WTC11 (cell line): ENCODE data around the gene FCN1. TPM values are rescaled to one million over a fixed set of nuclear protein-coding genes. Genes with fewer than 3 reads are reported as not detected.

Experiments
- ATAC-seq: fragments of 200-7000 bp; cut with Tn5 transposase; 2 replicates; pipeline ENCODE4 v1.10.0; 2021; ENCODE audit warnings: mild to moderate bottlenecking, moderate library complexity
- CTCF ChIA-PET: fragments of 300-600 bp; sonication (Branson Sonifier 250); formaldehyde crosslinking; loops from one replicate; lab custom pipeline; 2021; ENCODE audit warnings: antibody characterized with exemption; lab: Charles Lee
- POLR2A ChIA-PET: fragments of 350-600 bp; sonication (Branson Sonifier 250); formaldehyde crosslinking; loops from one replicate; lab custom pipeline; 2021; ENCODE audit warnings: antibody characterized with exemption; lab: Charles Lee
- DNase-seq: peaks from one replicate; pipeline ENCODE4 v3.0.0; 2021; ENCODE audit warnings: low spot score
- H3K27ac Mint-ChIP-seq: 2 replicates; pipeline ENCODE4 v1.8.0; 2021; ENCODE audit warnings: mixed read lengths
- H3K27me3 Mint-ChIP-seq: 2 replicates; pipeline ENCODE4 v1.8.0; 2021; ENCODE audit warnings: low read depth, mild to moderate bottlenecking, moderate library complexity, mixed read lengths
- H3K36me3 Mint-ChIP-seq: 2 replicates; pipeline ENCODE4 v1.8.0; 2021; ENCODE audit warnings: mixed read lengths
- H3K4me1 Mint-ChIP-seq: 2 replicates; pipeline ENCODE4 v1.8.0; 2022; ENCODE audit warnings: mixed read lengths
- H3K4me3 Mint-ChIP-seq: 2 replicates; pipeline ENCODE4 v1.8.0; 2021; ENCODE audit warnings: mild to moderate bottlenecking, moderate library complexity, mixed read lengths
- H3K9me3 Mint-ChIP-seq: 2 replicates; pipeline ENCODE4 v1.8.0; 2021; ENCODE audit warnings: mixed read lengths
- ARID4B ChIP-seq: sonication (generic); formaldehyde crosslinking; IDR thresholded peaks from 2 replicates; pipeline ENCODE4 v1.8.0; 2023; ENCODE audit warnings: missing genetic modification reagents, mild to moderate bottlenecking, borderline replicate concordance
- ATF2 ChIP-seq: sonication (generic); formaldehyde crosslinking; IDR thresholded peaks from 2 replicates; pipeline ENCODE4 v1.8.1; 2022; ENCODE audit warnings: low read depth, missing genetic modification reagents, borderline replicate concordance
- CBFB ChIP-seq: sonication (generic); formaldehyde crosslinking; IDR thresholded peaks from 2 replicates; pipeline ENCODE4 v1.8.1; 2022; ENCODE audit warnings: mild to moderate bottlenecking, low read depth, missing genetic modification reagents
- CDX4 ChIP-seq: fragments of 250-450 bp; sonication (Bioruptor Pico); IDR thresholded peaks from 2 replicates; pipeline ENCODE4 v1.9.0; 2021; ENCODE audit warnings: moderate library complexity, mild to moderate bottlenecking, inconsistent platforms, borderline replicate concordance
- FOXP1 ChIP-seq: sonication (generic); formaldehyde crosslinking; IDR thresholded peaks from 2 replicates; pipeline ENCODE4 v1.8.0; 2022; ENCODE audit warnings: missing genetic modification reagents, mild to moderate bottlenecking, moderate library complexity, borderline replicate concordance
- GRHL2 ChIP-seq: fragments of 250-450 bp; sonication (Bioruptor Pico); IDR thresholded peaks from 2 replicates; pipeline ENCODE4 v1.8.0; 2022; ENCODE audit warnings: mild to moderate bottlenecking, moderate library complexity; ENCODE audit not compliant: insufficient replicate concordance, severe bottlenecking
- IRF1 ChIP-seq: sonication (generic); formaldehyde crosslinking; IDR thresholded peaks from 2 replicates; pipeline ENCODE4 v1.8.0; 2023; ENCODE audit warnings: missing genetic modification reagents
- JAZF1 ChIP-seq: fragments of 250-450 bp; sonication (Bioruptor Pico); IDR thresholded peaks from 2 replicates; pipeline ENCODE4 v1.9.0; 2021; ENCODE audit warnings: moderate library complexity, mild to moderate bottlenecking, inconsistent platforms
- PREB ChIP-seq: sonication (generic); formaldehyde crosslinking; IDR thresholded peaks from 2 replicates; pipeline ENCODE4 v1.8.1; 2022; ENCODE audit warnings: mild to moderate bottlenecking, missing genetic modification reagents, moderate library complexity, borderline replicate concordance
- RELA ChIP-seq: sonication (generic); formaldehyde crosslinking; IDR thresholded peaks from 2 replicates; pipeline ENCODE4 v1.8.1; 2022; ENCODE audit warnings: missing genetic modification reagents, mild to moderate bottlenecking, borderline replicate concordance
- SMAD4 ChIP-seq: sonication (generic); formaldehyde crosslinking; IDR thresholded peaks from 2 replicates; pipeline ENCODE4 v1.8.0; 2022; ENCODE audit warnings: mild to moderate bottlenecking, missing genetic modification reagents
- SP1 ChIP-seq: sonication (generic); formaldehyde crosslinking; conservative IDR thresholded peaks from 2 replicates; pipeline ENCODE4 v1.8.1; 2022; ENCODE audit warnings: missing genetic modification reagents
- USF1 ChIP-seq: sonication (generic); formaldehyde crosslinking; IDR thresholded peaks from 2 replicates; pipeline ENCODE4 v1.8.0; 2022; ENCODE audit warnings: mild to moderate bottlenecking, missing genetic modification reagents
- ZMAT4 ChIP-seq: fragments of 250-450 bp; sonication (Bioruptor Pico); IDR thresholded peaks from 2 replicates; pipeline ENCODE4 v1.9.0; 2021; ENCODE audit warnings: mild to moderate bottlenecking
- ZNF138 ChIP-seq: sonication (generic); formaldehyde crosslinking; conservative IDR thresholded peaks from 2 replicates; pipeline ENCODE4 v1.8.1; 2022; ENCODE audit warnings: mild to moderate bottlenecking, moderate library complexity, missing genetic modification reagents
- ZNF219 ChIP-seq: sonication (generic); formaldehyde crosslinking; IDR thresholded peaks from 2 replicates; pipeline ENCODE4 v1.8.0; 2023; ENCODE audit warnings: missing genetic modification reagents, mild to moderate bottlenecking, borderline replicate concordance
- ZNF263 ChIP-seq: sonication (generic); formaldehyde crosslinking; IDR thresholded peaks from 2 replicates; pipeline ENCODE4 v1.8.1; 2022; ENCODE audit warnings: low read depth, mild to moderate bottlenecking, moderate library complexity, missing genetic modification reagents
- ZNF423 ChIP-seq: fragments of 250-450 bp; sonication (Bioruptor Pico); IDR thresholded peaks from 2 replicates; pipeline ENCODE4 v2.1.2; 2022; ENCODE audit warnings: mild to moderate bottlenecking, moderate library complexity
- ZNF671 ChIP-seq: fragments of 250-450 bp; sonication (Bioruptor Pico); IDR thresholded peaks from 2 replicates; pipeline ENCODE4 v1.8.0; 2021; ENCODE audit warnings: mild to moderate bottlenecking
- total RNA-seq: library from RNA; stranded (reverse); gene quantifications from 3 replicates; pipeline ENCODE4 v1.2.3, GENCODE V29; 2021

Gene FCN1
- total RNA-seq, 1 experiment from 2014 or later = not detected

- Mint-ChIP-seq H3K36me3 (no peaks in the 10 kb centered on the region), H3K27me3 (no peaks in the 10 kb centered on the region), H3K4me3 (no peak overlapping the region), H3K27ac (no peak overlapping the region), H3K4me1 (no peaks in the 10 kb centered on the region), H3K9me3 (no peaks in the 10 kb centered on the region)
- ChIA-PET POLR2A (no interaction called here), CTCF (no interaction called here)
- DNase-seq (peak; percentile 5), ATAC-seq (no peak)
- TF ChIP-seq ATF2 (CRISPR knock-in tag) = no peak
- no peak for TF ChIP-seq JAZF1 (CRISPR knock-in tag)
- no peak for TF ChIP-seq IRF1
- TF ChIP-seq SMAD4 (CRISPR knock-in tag) = no peak
- no peak for TF ChIP-seq CBFB (CRISPR knock-in tag)
- no peak for TF ChIP-seq ZNF219 (CRISPR knock-in tag)
- no peak for TF ChIP-seq USF1
- TF ChIP-seq FOXP1 (CRISPR knock-in tag) = no peak
- TF ChIP-seq ZMAT4 = no peak
- no peak for TF ChIP-seq GRHL2
- no peak for TF ChIP-seq PREB (CRISPR knock-in tag)
- TF ChIP-seq CDX4 (CRISPR knock-in tag) = no peak
- no peak for TF ChIP-seq SP1 (CRISPR knock-in tag)
- TF ChIP-seq ZNF423 (CRISPR knock-in tag) = no peak
- TF ChIP-seq ZNF138 (CRISPR knock-in tag) = no peak
- TF ChIP-seq RELA = no peak
- no peak for TF ChIP-seq ARID4B (CRISPR knock-in tag)
- no peak for TF ChIP-seq ZNF671 (CRISPR knock-in tag)
- TF ChIP-seq ZNF263 = no peak
These were observed 31.9 kb downstream of the FCN1 start for GRCh38 chr9:134885679-134886412.
